ENCODE data around the gene WDR7. TPM values are rescaled to one million over a fixed set of nuclear protein-coding genes. Genes with fewer than 3 reads are reported as not detected.

Gene WDR7
- polyA plus RNA-seq, 2 of the 4 experiments (the other 2 are of a cell fraction) = 4.2 to 7.0 TPM

GRCh38 chr18:56903686-56904085 is 252.5 kb downstream of the WDR7 start:
- TF ChIP-seq HEYL (CRISPR knock-in tag; IDR thresholded peaks at IDR 0.05) (no peak), CTCF (IDR thresholded peaks at IDR 0.05) (no peak), ZNF302 (CRISPR knock-in tag; IDR thresholded peaks at IDR 0.05) (no peak), SMC3 (IDR thresholded peaks at IDR 0.05) (no peak), PHF8 (IDR thresholded peaks at IDR 0.05; ENCODE audit: borderline replicate concordance, low read depth) (no peak), ZC3H11A (IDR thresholded peaks at IDR 0.05) (no peak), HES2 (IDR thresholded peaks at IDR 0.05) (no peak), POLR2A (IDR thresholded peaks at IDR 0.05; ENCODE audit: low read length) (no peak), POLR2AphosphoS2 (conservative IDR thresholded peaks at IDR 0.05; ENCODE audit: low read length) (no peak), ZFP36 (IDR thresholded peaks at IDR 0.05; ENCODE audit: borderline replicate concordance, partially characterized antibody) (no peak), SREBF2 (IDR thresholded peaks at IDR 0.05) (no peak), BCL3 (IDR thresholded peaks at IDR 0.05) (no peak), RCOR1 (IDR thresholded peaks at IDR 0.05; ENCODE audit: low read depth, low read length) (no peak), CHD2 (IDR thresholded peaks at IDR 0.05; ENCODE audit: low read length, partially characterized antibody) (no peak)
- 62% methylated on average over 2 of the region's 2 CpGs for WGBS (ENCODE audit: missing lambda C conversion rate)
- POLR2A ChIA-PET = no interaction called here
- H3K9me3 ChIP-seq = no peaks in the 10 kb centered on the region
- peak overlapping the region in 1 of 2 experiments; percentile 28; a peak in 1 of 6 replicates for H3K27ac ChIP-seq
- DNase-seq (ENCODE audit: low read depth in 1 of 2, low spot score in 1 of 2) (no peak), FAIRE-seq (no peak), ATAC-seq (no peak)
- H3K4me1 ChIP-seq = peaks cover 20% of the 10 kb centered on the region; the same call in 2 of the 3 replicates
- no peak overlapping the region for H3K4me3 ChIP-seq
- no peak overlapping the region; the same call in 2 of the 3 replicates for H3K4me2 ChIP-seq
- CTCF ChIA-PET = no interaction called here

- FAIRE-seq (no peak), DNase-seq (ENCODE audit: low read depth in 1 of 2, low spot score in 1 of 2) (no peak), ATAC-seq (no peak)
- Histone ChIP-seq H3K27ac (no peak overlapping the region), H3K4me2 (no peak overlapping the region), H3K4me1 (peaks cover 9% of the 10 kb centered on the region; the same call in 2 of the 3 replicates), H3K4me3 (no peak overlapping the region), H3K9me3 (no peaks in the 10 kb centered on the region)
- no peak for TF ChIP-seq RNF2 (IDR thresholded peaks at IDR 0.05; ENCODE audit: borderline replicate concordance, low read depth)
- TF ChIP-seq MAX (IDR thresholded peaks at IDR 0.05) = no peak
- TF ChIP-seq HOXB13 (CRISPR knock-in tag; IDR thresholded peaks at IDR 0.05; ENCODE audit: low read depth) = no peak
- TF ChIP-seq HOXA7 (CRISPR knock-in tag; IDR thresholded peaks at IDR 0.05) = no peak
- WGBS (ENCODE audit: missing lambda C conversion rate) = 86% methylated on average over 4 of the region's 4 CpGs
- CTCF ChIA-PET = interaction anchor here (1.2 kb wide), 2 partner anchors 23 to 39 kb away, joined by 3 to 4 read pairs; no protein-coding TSS in a partner anchor
- POLR2A ChIA-PET = no interaction called here
Observed at GRCh38 chr18:56907771-56908170, 256.6 kb downstream of the WDR7 start.

GRCh38 chr18:56910237-56910636 is 259.1 kb downstream of the WDR7 start:
- no peaks in the 10 kb centered on the region for H3K9me3 ChIP-seq
- CTCF ChIA-PET = interaction anchor here (1.0 kb wide), 1 partner anchor 41 kb away, joined by 4 read pairs; no protein-coding TSS in a partner anchor
- no peak for DNase-seq (ENCODE audit: low read depth in 1 of 2, low spot score in 1 of 2)
- no peak for FAIRE-seq
- H3K27ac ChIP-seq = no peak overlapping the region
- H3K4me2 ChIP-seq = no peak overlapping the region
- TF ChIP-seq CTCF (IDR thresholded peaks at IDR 0.05) (no peak), ZFP36 (IDR thresholded peaks at IDR 0.05; ENCODE audit: borderline replicate concordance, partially characterized antibody) (no peak), ZNF302 (CRISPR knock-in tag; IDR thresholded peaks at IDR 0.05) (no peak)
- H3K4me1 ChIP-seq = no peaks in the 10 kb centered on the region
- no peak overlapping the region for H3K4me3 ChIP-seq
- POLR2A ChIA-PET = no interaction called here
- ATAC-seq = no peak

Data from A549 (cell line).